ENCODE data around the gene SESTD1.

The SESTD1 gene

DNA sequence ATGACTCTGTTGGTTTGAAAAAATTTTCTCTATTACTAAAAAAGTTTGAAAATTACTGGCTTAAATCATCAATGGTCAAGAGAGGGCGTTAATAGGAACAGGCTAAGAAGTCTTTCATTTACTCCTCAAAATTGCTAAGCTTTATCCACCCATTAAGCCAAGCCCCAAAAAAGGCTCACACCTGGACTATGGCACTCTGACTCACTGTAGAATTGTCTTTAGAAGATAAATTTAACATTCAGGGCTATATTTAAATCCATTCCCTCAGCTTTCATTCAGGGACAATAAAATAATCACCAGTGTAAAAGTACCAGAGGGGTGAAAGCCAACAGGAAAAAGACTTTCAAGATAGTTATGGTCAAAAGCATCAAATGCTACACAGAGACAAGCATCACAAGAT, 80.0 kb downstream of the SESTD1 start:
- no peak for DNase-seq (ENCODE audit: low read depth)

- DNase-seq (ENCODE audit: low read depth), result no peak
These were observed 83.6 kb downstream of the SESTD1 start for GRCh38 chr2:179181002-179181401.

- DNase-seq (ENCODE audit: low read depth), result no peak
These were observed 84.4 kb downstream of the SESTD1 start for GRCh38 chr2:179180242-179180641.

- no peak for DNase-seq (ENCODE audit: low read depth)
These were observed 84.9 kb downstream of the SESTD1 start for GRCh38 chr2:179179719-179180118.

- DNase-seq (ENCODE audit: low read depth), result no peak
These were observed 86.9 kb downstream of the SESTD1 start for GRCh38 chr2:179177694-179178093.

DNA sequence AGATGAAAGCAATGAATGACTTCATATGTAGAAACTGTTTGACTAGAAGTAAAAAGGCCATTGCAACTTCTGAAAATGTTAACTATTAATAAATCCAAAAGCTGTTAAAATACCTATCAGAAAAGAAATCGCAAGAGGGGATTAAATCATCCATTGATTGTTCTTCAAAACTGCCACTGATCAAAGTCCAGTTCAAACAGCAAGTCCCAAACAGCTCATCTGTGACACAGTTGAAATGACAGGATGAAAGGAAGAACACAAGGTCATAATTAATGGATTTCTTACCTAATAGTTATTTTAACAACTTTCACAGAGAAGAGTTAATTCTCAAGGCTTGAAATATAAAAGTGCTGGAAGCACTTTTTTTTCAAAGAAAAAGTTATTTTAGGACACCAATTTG, 90.4 kb downstream of the SESTD1 start:
- DNase-seq (ENCODE audit: low read depth), result no peak

DNA sequence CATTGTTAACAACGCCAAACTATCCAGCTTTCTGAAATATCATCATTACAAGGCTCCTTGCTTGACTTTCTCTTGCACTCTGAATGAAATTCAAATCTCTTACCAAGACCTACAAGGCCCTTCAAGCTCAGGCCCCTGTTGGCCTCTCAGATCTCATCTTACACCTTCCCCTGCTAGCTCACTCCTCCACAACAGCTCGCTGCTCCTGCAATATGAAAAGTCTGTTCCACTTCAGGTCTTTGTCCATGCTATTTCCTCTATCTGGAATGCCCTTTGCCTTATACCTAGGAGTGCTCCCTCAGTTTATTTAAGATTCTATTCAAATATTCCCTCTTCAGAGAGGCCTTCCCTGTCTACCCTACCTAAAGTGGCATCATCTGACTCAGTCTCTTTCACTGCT, 91.7 kb downstream of the SESTD1 start:
- DNase-seq (ENCODE audit: low read depth), result no peak

GRCh38 chr2:179171371-179171770, 93.3 kb downstream of the SESTD1 start:
- DNase-seq (ENCODE audit: low read depth), result no peak

GRCh38 chr2:179170901-179171300, 93.7 kb downstream of the SESTD1 start:
- DNase-seq (ENCODE audit: low read depth), result no peak

- no peak for DNase-seq (ENCODE audit: low read depth)
These were observed 99.2 kb downstream of the SESTD1 start for GRCh38 chr2:179165356-179166000.

GRCh38 chr2:179141206-179141605, 123.4 kb downstream of the SESTD1 start:
- DNase-seq (ENCODE audit: low read depth), result no peak

- DNase-seq (ENCODE audit: low read depth), result no peak
These were observed 124.1 kb downstream of the SESTD1 start for GRCh38 chr2:179140571-179140970.

GRCh38 chr2:179139506-179139905, 125.1 kb downstream of the SESTD1 start:
- no peak for DNase-seq (ENCODE audit: low read depth)

DNA sequence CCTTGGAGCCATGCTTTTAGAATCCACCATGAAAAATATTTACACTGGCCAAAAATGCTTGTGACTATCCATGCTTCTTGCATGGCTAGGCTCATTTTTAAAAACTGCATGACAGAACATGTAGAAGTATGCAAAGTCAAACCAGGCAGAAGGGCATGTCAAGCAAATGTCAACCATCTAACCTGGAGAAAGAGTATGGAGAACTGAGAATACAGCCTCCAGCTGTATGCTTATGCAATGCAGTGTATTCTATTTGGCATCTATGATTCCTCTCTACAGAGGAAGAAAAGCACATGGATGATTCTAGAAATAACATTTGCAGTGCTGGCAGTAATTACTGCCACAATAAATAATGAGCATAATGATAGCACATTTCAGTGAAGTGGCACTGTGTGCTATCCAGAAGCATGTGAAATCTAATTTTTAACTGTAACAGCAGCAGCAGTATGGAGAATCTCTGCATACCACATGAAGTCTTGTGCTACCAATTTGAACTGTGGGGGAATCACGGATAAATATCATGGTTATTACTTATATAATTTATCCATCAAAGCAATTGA, 127.4 kb downstream of the SESTD1 start:
- DNase-seq (ENCODE audit: low read depth), result no peak

GRCh38 chr2:179133016-179133415, 131.6 kb downstream of the SESTD1 start:
- DNase-seq (ENCODE audit: low read depth), result no peak

DNA sequence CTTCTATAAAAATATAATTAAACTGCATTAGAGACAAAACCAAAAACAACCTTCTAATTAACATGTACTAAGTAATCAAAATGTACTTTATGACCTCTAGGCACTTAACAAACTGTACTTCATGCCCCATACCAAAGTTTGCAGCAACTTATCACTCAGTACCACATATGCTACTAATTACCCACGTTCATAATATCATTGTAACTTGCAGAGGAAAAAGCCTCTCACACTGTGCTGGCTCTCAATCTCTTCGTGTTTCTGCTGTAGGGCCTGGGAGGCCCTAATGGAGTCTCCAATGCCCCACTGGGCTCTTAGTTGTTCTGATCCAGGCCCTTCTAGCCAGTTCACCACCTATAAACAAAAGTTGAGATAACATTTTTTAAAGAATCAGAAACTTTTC, 132.6 kb downstream of the SESTD1 start:
- no peak for DNase-seq (ENCODE audit: low read depth)

- no peak for DNase-seq (ENCODE audit: low read depth)
These were observed 134.1 kb downstream of the SESTD1 start for GRCh38 chr2:179130560-179130959.

- no peak for DNase-seq (ENCODE audit: low read depth)
These were observed 134.9 kb downstream of the SESTD1 start for GRCh38 chr2:179129574-179130238.

- DNase-seq (ENCODE audit: low read depth), result no peak
These were observed 139.2 kb downstream of the SESTD1 start for GRCh38 chr2:179125404-179125803.

- DNase-seq (ENCODE audit: low read depth), result no peak
These were observed 140.3 kb downstream of the SESTD1 start for GRCh38 chr2:179124282-179124681.

- no peak for DNase-seq (ENCODE audit: low read depth)
These were observed 141.4 kb downstream of the SESTD1 start for GRCh38 chr2:179123272-179123662.

DNA sequence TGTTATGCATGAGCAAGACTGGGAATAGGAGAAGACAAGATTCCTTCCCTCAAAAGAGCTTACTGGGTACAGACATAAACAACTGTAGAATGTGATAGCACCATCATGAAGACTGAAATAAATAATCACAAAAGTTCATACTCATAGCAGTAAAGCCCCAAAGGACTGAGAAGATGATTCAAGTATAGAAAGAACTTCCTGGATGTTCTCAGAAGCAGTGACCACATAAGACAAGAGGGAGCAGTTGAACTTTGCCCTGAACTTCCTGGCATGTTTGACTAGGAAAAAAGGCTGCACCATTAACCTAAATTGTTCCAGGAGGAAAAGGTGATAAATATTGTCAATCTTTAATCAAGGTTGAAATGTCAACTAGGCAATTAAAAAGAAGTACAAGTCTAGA, 156.9 kb downstream of the SESTD1 start:
- no peak for DNase-seq (ENCODE audit: low read depth)

GRCh38 chr2:179106676-179107428, 157.8 kb downstream of the SESTD1 start:
- DNase-seq (ENCODE audit: low read depth), result no peak

Data from activated T-cell treated with anti-CD3 and anti-CD28 coated beads for 1 hour (primary cell).